OCI-LY7 (cell line): ENCODE results near the gene BMPER.

Experiments used
- EZH2phosphoT487 ChIP-seq: fragments of 200-600 bp; sonication (generic); IDR thresholded peaks from 2 replicates; pipeline ENCODE4 v1.6.1; 2018; ENCODE audit warnings: low read depth, borderline replicate concordance, mild to moderate bottlenecking, mixed run types, antibody characterized with exemption, low read length, moderate library complexity, mixed read lengths
- TF ChIP-seq, protein P1 (sequence below): fragments of 200-600 bp; sonication (generic); conservative IDR thresholded peaks from 2 replicates; pipeline ENCODE4 v1.5.1; 2014; ENCODE audit warnings: mild to moderate bottlenecking, antibody characterized with exemption, low read length, moderate library complexity, mixed read lengths

- TF ChIP-seq, protein P1, sequence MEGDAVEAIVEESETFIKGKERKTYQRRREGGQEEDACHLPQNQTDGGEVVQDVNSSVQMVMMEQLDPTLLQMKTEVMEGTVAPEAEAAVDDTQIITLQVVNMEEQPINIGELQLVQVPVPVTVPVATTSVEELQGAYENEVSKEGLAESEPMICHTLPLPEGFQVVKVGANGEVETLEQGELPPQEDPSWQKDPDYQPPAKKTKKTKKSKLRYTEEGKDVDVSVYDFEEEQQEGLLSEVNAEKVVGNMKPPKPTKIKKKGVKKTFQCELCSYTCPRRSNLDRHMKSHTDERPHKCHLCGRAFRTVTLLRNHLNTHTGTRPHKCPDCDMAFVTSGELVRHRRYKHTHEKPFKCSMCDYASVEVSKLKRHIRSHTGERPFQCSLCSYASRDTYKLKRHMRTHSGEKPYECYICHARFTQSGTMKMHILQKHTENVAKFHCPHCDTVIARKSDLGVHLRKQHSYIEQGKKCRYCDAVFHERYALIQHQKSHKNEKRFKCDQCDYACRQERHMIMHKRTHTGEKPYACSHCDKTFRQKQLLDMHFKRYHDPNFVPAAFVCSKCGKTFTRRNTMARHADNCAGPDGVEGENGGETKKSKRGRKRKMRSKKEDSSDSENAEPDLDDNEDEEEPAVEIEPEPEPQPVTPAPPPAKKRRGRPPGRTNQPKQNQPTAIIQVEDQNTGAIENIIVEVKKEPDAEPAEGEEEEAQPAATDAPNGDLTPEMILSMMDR: no peak
- TF ChIP-seq EZH2phosphoT487: no peak
These were observed 170.4 kb downstream of the BMPER start for GRCh38 chr7:34075523-34076370.
